Measurements from ENCODE around the gene MORN1.

- TF ChIP-seq CTCF (conservative IDR thresholded peaks at IDR 0.05; ENCODE audit: low read depth in 2 of 2) (no peak), POLR2AphosphoS5 (IDR thresholded peaks at IDR 0.05; ENCODE audit: low read depth) (peak; percentile 54), EZH2 (IDR thresholded peaks at IDR 0.05; ENCODE audit: low read depth, unreplicated experiment) (no peak), ZNF462 (CRISPR knock-in tag; IDR thresholded peaks at IDR 0.05) (no peak), ZNF114 (CRISPR knock-in tag; IDR thresholded peaks at IDR 0.05) (no peak), JUNB (IDR thresholded peaks at IDR 0.05; ENCODE audit: unreplicated experiment) (no peak), REST (IDR thresholded peaks at IDR 0.05; ENCODE audit: unreplicated experiment) (no peak), STAT1 (IDR thresholded peaks at IDR 0.05; ENCODE audit: unreplicated experiment) (no peak)
Observed at GRCh38 chr1:2279210-2279639, 112.1 kb downstream of the MORN1 start.

Data from GM23338 (cell line).